SW 1271 (cell line): ENCODE results near the gene BMPR1B.
"Not testable (repeated sequence)": the region's sequence is repeated elsewhere in the genome, so short reads cannot be mapped to it uniquely, and the experiment has no call there.

Experiments
- DNase-seq, 2 experiments: peaks; one replicate each; lab custom pipeline; 2025; lab: John Stamatoyannopoulos, UW

The BMPR1B gene

DNA sequence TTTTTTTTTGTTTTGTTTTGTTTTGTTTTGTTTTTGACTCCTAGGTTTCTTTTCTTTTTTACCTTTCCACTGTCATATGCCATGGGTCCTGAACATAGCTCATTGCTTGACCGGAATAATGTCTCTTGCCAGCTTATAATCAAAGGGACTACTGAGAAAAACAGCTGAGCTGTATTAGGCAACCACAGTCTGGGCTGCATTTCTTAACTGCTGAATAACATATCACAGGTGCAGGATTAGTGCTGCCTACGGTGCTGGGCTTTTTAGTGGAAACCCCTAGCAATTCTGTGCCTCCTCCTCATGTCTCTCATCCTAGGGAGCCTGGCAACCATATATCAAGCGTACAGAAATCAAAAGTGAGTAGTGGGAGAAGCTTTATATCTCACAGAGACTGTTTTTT, 333.5 kb downstream of the BMPR1B start:
- no peak for DNase-seq

DNA sequence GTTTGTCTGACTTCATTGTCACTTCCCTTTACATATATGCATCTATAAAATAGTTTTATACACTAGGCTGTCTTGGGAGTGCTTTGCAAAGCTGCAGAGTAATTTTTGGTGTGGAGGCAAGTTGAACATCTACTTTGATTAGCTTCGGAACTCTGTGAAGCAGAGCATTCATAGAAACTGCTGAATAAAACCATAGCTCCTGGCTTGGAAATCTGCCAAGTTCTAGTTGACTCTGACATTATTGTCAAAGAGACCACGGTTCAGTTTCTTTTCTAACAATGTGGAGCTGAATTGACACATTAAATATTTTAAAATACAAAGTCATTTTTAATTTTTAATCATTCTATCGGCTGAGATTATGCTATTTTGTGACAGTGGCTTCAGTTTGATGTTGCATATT, 335.0 kb downstream of the BMPR1B start:
- DNase-seq = no peak

DNA sequence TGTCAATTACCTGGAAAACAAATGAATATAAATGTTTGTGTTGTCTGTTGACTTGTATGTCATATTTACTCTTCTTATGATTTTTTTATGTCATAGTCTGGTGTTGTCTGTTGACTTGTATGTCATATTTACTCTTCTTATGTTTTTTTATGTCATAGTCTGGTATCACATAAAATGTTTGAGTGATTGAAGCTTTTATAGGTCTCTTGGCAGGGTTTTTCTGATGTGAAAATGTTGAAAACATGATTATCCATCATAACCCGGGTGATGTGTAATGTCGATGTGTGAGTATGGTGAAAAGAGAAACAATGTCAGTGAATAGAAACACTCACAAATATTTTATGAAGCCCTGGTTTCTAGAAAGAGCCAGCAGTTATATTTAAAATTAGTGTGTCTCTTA, 335.7 kb downstream of the BMPR1B start:
- DNase-seq = no peak

DNA sequence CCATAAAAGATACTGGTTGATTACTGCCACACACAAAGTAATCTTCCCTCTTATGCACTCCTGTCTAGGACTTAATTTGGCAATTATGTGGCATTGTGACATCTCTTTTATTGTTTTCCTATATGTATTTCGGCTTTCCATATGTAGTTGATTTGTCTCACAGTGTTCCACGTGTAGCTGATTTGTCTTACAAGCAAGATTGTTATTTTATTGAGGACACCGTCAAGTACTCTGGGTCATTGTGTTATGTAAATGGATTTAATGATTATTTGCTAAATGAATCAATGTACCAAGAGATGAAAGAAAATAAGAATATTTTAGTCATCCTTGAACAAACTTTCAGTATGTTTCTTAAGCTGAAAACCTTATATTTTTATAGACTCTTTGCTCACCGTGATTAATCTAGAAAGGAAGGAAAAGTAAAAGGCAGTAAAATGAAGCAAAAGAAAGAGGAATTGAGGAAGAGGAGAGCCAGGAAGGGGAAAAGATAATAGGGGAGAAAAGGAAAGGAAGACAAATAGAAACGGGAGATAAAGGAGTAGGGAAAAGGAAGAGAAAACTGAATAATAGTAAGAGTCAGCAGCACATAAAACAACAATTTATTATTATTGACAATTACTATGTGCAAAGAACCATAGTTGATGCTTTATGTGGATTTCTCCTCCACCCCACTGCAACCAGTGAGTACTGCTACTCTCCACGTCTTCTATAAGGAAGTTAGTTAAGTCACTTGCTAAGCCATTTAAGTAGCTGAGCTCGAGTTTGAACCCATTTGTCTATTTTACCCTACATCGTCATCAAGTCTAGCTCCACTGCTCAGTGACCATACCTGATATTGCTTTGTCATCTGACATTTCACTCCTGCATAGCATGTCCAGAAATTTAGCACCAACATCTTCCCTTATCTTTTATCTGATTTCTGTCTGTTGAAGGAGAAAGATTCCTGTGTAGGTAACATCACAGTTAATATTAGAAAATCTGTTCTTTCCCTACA, 336.5 kb downstream of the BMPR1B start:
- no peak for DNase-seq

DNA sequence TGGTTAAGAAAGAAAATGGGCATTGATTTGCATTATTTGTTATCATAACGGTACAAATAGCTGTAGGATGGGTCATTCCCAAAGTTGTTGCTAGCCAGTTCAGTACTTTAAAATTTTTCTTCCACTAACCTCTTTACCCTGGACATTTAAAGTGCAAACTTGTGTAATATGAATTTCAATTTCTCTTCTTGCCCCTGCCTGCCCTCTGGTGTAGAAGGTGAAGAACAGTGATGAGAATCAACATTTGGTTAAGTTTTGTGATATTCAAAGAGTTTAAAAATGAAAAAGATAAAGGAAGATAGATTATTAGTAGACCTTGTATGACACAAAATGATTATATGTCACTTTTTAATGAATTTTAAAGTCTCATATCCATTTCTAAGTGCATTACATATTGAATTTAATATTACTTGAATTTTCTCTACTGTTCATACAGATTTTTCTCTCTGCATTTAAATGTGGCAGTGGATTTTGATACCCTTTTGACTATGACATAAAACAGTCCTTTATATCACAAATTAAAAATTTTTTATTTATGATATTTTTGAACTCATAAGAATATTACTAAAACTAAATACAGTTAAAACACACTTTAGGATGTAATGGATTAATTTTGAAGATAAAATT, 337.7 kb downstream of the BMPR1B start:
- peak in 1 of 2 experiments; percentile 22 for DNase-seq

- DNase-seq = no peak
Measured at GRCh38 chr4:95102162-95102790, 344.5 kb downstream of the BMPR1B start.

GRCh38 chr4:95105112-95105511, 347.4 kb downstream of the BMPR1B start:
- no peak for DNase-seq

GRCh38 chr4:95105983-95106382, 348.2 kb downstream of the BMPR1B start:
- DNase-seq = no peak

GRCh38 chr4:95106408-95106928, 348.7 kb downstream of the BMPR1B start:
- no peak for DNase-seq

- no peak for DNase-seq
Measured at GRCh38 chr4:95107004-95107403, 349.2 kb downstream of the BMPR1B start.

GRCh38 chr4:95107635-95108034, 349.9 kb downstream of the BMPR1B start:
- no peak for DNase-seq

DNA sequence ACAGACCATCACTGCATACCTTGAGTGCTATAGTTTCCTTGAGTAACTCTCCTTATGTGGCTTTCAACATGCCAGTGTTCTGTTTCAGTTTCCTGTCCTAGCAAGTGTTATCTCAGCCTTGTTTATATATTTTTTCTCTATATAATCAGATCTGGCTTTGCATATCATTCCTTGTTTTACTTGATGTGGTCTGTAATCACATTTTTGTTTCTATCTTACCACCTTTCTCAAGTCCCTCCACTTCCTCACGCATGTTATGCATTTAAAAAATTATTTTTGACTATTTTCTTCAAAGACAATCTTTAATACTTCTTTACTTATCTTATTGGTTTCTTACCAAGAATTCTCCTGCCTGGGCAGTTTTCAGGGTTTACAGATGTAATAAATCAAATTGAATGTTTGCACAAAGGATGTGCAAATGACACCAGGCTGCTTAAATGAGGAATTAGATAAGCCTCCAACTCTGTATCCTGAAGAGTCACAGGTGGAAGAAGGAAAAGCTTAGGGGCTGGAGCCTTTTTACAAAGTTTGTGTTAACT, 351.2 kb downstream of the BMPR1B start:
- DNase-seq = no peak

DNA sequence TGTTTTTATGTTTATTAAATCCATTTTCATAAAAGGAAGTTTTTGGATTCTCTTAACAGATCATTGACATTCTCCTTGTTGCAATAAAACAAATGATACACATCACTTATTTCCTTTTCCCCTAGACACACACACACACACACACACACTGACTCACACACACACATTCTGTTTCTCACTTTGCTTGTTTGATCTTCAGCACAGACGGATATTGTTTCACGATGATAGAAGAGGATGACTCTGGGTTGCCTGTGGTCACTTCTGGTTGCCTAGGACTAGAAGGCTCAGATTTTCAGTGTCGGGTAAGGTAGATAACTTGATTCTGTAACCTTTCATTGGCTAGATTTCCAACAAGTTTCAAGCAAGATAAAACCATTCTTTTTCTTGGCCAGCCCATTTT, 356.8 kb downstream of the BMPR1B start:
- no peak for DNase-seq

DNA sequence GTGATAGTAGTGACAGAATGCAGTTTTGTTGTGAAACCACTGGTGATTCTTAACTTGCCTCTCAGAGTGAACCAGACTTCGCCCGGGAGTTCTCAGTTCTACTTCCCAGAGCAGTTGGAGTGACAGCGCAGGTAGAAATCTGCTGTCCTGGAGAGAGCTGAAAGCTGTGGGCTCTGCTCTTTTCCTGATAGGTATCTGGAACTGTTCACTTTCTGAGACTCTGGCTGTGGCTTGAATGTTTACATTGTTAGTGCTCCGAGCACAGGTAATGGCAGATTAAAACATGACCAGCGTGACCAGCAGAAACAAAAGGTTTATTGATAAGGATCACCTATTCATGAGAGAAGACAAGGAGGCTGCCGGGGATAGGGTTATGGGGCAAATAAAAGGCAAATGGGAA, 360.7 kb downstream of the BMPR1B start:
- no peak for DNase-seq

GRCh38 chr4:95120456-95120855, 362.7 kb downstream of the BMPR1B start:
- DNase-seq = no peak

- DNase-seq = no peak
Measured at GRCh38 chr4:95122001-95122400, 364.2 kb downstream of the BMPR1B start.

- peak; percentile 2 to 35 for DNase-seq
Measured at GRCh38 chr4:95124906-95125504, 367.2 kb downstream of the BMPR1B start.

DNA sequence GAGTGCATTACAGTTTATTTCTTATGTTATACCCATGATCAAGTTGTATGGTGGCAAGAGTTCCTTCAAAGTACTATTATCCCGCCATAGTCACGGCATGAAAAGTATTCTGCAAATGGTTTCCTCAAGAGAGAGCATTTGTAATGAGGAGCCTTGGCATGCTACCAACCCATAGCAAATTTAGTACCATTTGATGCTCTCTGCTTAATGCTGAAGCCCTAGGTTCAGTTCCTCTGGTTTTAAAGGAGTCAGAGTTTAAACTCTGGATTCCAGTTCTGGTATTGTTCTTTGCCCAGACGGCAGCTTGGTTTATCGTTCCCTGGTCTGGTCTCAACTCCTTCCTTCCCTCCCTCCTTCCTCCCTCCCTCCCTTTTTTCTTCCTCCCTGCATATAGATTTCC, 371.3 kb downstream of the BMPR1B start:
- DNase-seq = no peak

DNA sequence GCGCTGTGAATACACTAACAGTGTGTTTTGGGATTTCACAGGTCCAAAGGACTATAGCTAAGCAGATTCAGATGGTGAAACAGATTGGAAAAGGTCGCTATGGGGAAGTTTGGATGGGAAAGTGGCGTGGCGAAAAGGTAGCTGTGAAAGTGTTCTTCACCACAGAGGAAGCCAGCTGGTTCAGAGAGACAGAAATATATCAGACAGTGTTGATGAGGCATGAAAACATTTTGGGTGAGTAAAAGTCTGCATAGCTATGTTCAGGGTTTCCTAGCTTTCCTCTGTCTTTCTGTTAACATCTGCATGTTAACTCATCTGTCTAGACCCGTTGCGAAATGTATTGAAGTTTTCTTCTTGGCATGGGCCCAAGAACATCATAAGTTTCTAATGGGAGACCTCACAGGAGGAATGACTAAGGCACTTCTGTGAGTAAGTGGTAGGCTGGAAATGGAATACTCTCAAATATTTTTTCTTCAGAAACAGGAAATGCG, 372.1 kb downstream of the BMPR1B start:
- peak in 1 of 2 experiments; percentile 8 for DNase-seq

DNA sequence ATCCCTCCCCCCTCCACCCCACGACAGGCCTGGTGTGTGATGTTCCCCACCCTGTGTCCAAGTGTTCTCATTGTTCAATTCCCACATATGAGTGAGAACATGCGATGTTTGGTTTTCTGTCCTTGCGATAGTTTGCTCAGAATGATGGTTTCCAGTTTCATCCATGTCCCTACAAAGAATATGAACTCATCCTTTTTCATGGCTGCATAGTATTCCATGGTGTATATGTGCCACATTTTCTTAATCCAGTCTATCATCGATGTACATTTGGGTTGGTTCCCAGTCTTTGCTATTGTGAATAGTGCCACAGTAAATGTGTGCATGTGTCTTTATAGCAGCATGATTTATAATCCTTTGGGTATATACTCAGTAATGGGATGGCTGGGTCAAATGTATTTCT, 376.3 kb downstream of the BMPR1B start:
- DNase-seq = not testable (repeated sequence)

- DNase-seq = not testable (repeated sequence)
Measured at GRCh38 chr4:95139424-95139823, 381.7 kb downstream of the BMPR1B start.

DNA sequence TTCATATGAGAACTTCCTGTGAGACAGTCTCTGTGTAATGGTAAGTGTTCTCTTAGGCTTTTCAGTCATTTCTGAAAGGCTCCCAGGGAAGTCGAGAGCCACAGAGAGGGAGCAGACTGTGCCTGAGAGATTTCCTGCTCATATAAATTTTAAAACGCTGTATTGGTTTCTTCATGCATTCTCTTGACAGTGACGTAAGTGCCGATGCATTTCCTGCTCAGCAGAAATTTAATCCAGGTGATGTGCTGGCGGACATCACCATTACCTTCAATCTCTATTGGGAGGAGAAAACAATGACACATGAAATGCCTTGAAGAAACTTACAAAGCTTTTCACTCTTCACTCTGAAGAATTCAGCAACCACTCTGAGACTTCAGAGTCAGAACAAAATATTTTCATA, 383.6 kb downstream of the BMPR1B start:
- DNase-seq = no peak
